CD4-positive, alpha-beta T cell (primary cell): ENCODE data around the gene PARD3B. TPM values are rescaled to one million over a fixed set of nuclear protein-coding genes. Genes with fewer than 3 reads are reported as not detected.

ENCODE experiments used
- ATAC-seq: fragments of 200-7000 bp; cut with Tn5 transposase; one replicate; pipeline ENCODE4 v1.10.0; 2022; ENCODE audit warnings: mild to moderate bottlenecking; ENCODE audit not compliant: poor library complexity
- CTCF ChIA-PET: fragments of 350-600 bp; sonication (Branson Sonifier 250); formaldehyde crosslinking; loops from one replicate; lab custom pipeline; 2021; ENCODE audit warnings: antibody characterized with exemption, inconsistent platforms; lab: Charles Lee
- POLR2A ChIA-PET: fragments of 350-600 bp; sonication (Branson Sonifier 250); formaldehyde crosslinking; loops from one replicate; lab custom pipeline; 2021; ENCODE audit warnings: antibody characterized with exemption, inconsistent platforms; lab: Charles Lee
- DNase-seq, 14 experiments: peaks; one replicate each; pipeline ENCODE4 v3.0.0-alpha.2; 2013 to 2020; ENCODE audit warnings: mixed read lengths in 2 of 14
- H3K27ac ChIP-seq, 2 donors: one replicate each; pipeline versions ENCODE4 v1.5.1 to v1.7.0; 2013; ENCODE audit warnings: low read length in 2 of 2, low read depth in 1 of 2, mild to moderate bottlenecking in 1 of 2
- H3K27me3 ChIP-seq, 2 experiments: 1 replicate in 1 of 2; 2 replicates in 1 of 2; pipeline versions ENCODE4 v1.6.1 to v1.7.0; 2013; ENCODE audit warnings: low read length in 2 of 2, control low read depth in 1 of 2, mild to moderate bottlenecking in 1 of 2, moderate library complexity in 1 of 2; ENCODE audit not compliant: insufficient read depth in 2 of 2, control insufficient read depth in 1 of 2
- H3K36me3 ChIP-seq: one replicate; pipeline ENCODE4 v1.6.1; 2013; ENCODE audit warnings: low read length, control low read depth; ENCODE audit not compliant: insufficient read depth
- H3K4me1 ChIP-seq: one replicate; pipeline ENCODE4 v1.6.1; 2013; ENCODE audit warnings: low read length, control low read depth; ENCODE audit not compliant: insufficient read depth
- H3K4me3 ChIP-seq: one replicate; pipeline ENCODE4 v1.5.1; 2013; ENCODE audit warnings: mild to moderate bottlenecking, low read length, moderate library complexity
- H3K9me3 ChIP-seq, 2 experiments: 1 replicate in 1 of 2; 2 replicates in 1 of 2; pipeline versions ENCODE4 v1.6.1 to v1.7.0; 2013; ENCODE audit warnings: low read length in 2 of 2, mild to moderate bottlenecking in 2 of 2, control low read depth in 1 of 2, moderate library complexity in 1 of 2; ENCODE audit not compliant: control insufficient read depth in 1 of 2, insufficient read depth in 1 of 2
- H3K27ac Mint-ChIP-seq: one replicate; pipeline ENCODE4 v1.8.0; 2020; ENCODE audit warnings: mixed read lengths
- H3K27me3 Mint-ChIP-seq: one replicate; pipeline ENCODE4 v1.8.0; 2021; ENCODE audit warnings: mixed read lengths
- H3K36me3 Mint-ChIP-seq: one replicate; pipeline ENCODE4 v1.8.0; 2021; ENCODE audit warnings: low read depth, mixed read lengths
- H3K4me1 Mint-ChIP-seq: one replicate; pipeline ENCODE4 v1.8.0; 2021; ENCODE audit warnings: low read depth, mixed read lengths
- H3K4me3 Mint-ChIP-seq: one replicate; pipeline ENCODE4 v1.8.0; 2020; ENCODE audit warnings: mild to moderate bottlenecking, mixed read lengths
- H3K9me3 Mint-ChIP-seq: one replicate; pipeline ENCODE4 v1.8.0; 2020; ENCODE audit warnings: mixed read lengths
- intact Hi-C, 2 experiments: fragments of 100-400 bp; cut with DNase I in 1 of 2; cut with micrococcal nuclease in 1 of 2; formaldehyde crosslinking; loops; one replicate each; pipeline versions ENCODE4 v1.15.1 to v1.9.0; 2023 to 2025; cut with DNase I, micrococcal nuclease
- total RNA-seq, 174 experiments: library from RNA in 2 of 174; stranded (reverse) in 2 of 174; gene quantifications; one replicate each; pipeline ENCODE4 v1.2.3 and lab custom pipeline; 2021 to 2026
- TF ChIP-seq, protein P1 (sequence below): fragments of 200-600 bp; IDR thresholded peaks from one replicate; pipeline ENCODE4 v1.8.0; 2022; ENCODE audit warnings: antibody characterized with exemption, mild to moderate bottlenecking

PARD3B gene
- total RNA-seq, 2 experiments from 2014 or later = 0.87 to 1.9 TPM

DNA sequence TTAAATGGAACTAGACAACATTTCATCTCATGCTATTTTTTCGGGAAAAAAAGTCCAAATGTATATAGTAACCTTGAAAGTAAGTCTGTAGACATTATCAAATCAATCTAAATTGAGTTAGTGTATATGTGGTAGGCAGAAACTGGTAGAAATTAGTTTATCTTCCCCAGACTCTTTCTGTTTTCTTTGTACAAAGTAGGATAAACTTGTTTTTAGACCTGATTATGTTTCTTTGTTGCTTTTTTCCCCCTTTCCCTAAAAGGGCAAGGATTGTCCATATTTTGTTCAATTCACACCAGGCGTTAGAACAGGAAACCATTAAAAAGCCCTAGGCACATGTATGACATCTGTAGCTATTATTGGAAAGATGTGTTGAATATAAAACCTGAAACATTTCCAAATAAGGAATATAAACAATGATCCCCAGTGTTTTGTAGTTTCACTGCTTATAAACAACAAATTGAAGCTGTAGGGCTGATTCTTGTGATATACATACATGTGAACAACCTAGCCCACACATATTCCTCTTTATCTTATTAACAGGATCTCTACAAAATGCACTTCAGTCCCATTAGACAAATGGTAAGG, 528.3 kb downstream of the PARD3B start:
- intact Hi-C loops = no loop called here
- Histone ChIP-seq H3K27me3 (no peaks in the 10 kb centered on the region), H3K27ac (no peak overlapping the region), H3K36me3 (no peaks in the 10 kb centered on the region), H3K4me1 (peaks cover 8% of the 10 kb centered on the region), H3K4me3 (no peak overlapping the region), H3K9me3 (peaks cover 0 to 3% of the 10 kb centered on the region in 2 experiments)
- no peak for ATAC-seq
- Mint-ChIP-seq H3K27ac (no peak overlapping the region), H3K9me3 (peaks cover 2% of the 10 kb centered on the region), H3K36me3 (no peaks in the 10 kb centered on the region), H3K4me3 (no peak overlapping the region), H3K27me3 (no peaks in the 10 kb centered on the region), H3K4me1 (peaks cover 47% of the 10 kb centered on the region)
- TF ChIP-seq, protein P1, sequence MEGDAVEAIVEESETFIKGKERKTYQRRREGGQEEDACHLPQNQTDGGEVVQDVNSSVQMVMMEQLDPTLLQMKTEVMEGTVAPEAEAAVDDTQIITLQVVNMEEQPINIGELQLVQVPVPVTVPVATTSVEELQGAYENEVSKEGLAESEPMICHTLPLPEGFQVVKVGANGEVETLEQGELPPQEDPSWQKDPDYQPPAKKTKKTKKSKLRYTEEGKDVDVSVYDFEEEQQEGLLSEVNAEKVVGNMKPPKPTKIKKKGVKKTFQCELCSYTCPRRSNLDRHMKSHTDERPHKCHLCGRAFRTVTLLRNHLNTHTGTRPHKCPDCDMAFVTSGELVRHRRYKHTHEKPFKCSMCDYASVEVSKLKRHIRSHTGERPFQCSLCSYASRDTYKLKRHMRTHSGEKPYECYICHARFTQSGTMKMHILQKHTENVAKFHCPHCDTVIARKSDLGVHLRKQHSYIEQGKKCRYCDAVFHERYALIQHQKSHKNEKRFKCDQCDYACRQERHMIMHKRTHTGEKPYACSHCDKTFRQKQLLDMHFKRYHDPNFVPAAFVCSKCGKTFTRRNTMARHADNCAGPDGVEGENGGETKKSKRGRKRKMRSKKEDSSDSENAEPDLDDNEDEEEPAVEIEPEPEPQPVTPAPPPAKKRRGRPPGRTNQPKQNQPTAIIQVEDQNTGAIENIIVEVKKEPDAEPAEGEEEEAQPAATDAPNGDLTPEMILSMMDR = no peak
- no peak for DNase-seq
- CTCF ChIA-PET = no interaction called here
- POLR2A ChIA-PET = interaction anchor here (1.0 kb wide), 1 partner anchor 103 kb away, joined by 3 read pairs; no protein-coding TSS in a partner anchor

DNA sequence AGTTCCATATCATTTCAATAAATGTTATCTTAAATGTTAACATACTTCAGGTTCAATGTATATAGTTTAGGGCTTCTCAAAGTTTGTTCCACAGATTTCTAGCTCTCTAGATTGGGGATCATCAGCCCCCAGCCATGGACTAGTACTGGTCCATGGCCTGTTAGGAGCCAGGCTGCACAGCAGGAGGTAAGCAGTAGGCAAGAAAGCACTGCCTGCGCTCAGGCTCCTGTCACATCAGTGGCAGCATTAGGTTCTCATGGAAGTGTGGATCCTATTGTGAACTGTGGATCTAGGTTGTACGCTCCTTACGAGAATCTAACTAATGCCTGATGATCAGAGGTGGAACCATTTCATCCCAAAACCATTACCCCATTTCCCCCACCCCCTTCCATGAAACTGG, 531.1 kb downstream of the PARD3B start:
- ChIA-PET CTCF (no interaction called here), POLR2A (interaction anchor here (1.3 to 1.8 kb wide), 2 partner anchors 106 to 109 kb away, joined by 5 to 6 read pairs; no protein-coding TSS in a partner anchor)
- Mint-ChIP-seq H3K4me1 (peaks cover 70% of the 10 kb centered on the region), H3K27me3 (no peaks in the 10 kb centered on the region), H3K36me3 (no peaks in the 10 kb centered on the region), H3K4me3 (peak overlapping the region; percentile 79), H3K27ac (peak overlapping the region; percentile 94), H3K9me3 (peaks cover 2% of the 10 kb centered on the region)
- no peak overlapping the region for H3K4me3 ChIP-seq
- DNase-seq = peak in 4 of 14 experiments; percentile 8 to 22 (median 16)
- H3K36me3 ChIP-seq = no peaks in the 10 kb centered on the region
- H3K27me3 ChIP-seq = no peaks in the 10 kb centered on the region
- TF ChIP-seq, protein P1 = no peak
- intact Hi-C loops = loop anchor here in 1 of 2 experiments (2.0 to 5.0 kb wide), 2 partner anchors 41 to 110 kb away; no protein-coding TSS in a partner anchor
- H3K27ac ChIP-seq = peak overlapping the region; percentile 57 to 61
- H3K4me1 ChIP-seq = peaks cover 12% of the 10 kb centered on the region
- no peak for ATAC-seq
- peaks cover 0 to 3% of the 10 kb centered on the region in 2 experiments for H3K9me3 ChIP-seq

DNA sequence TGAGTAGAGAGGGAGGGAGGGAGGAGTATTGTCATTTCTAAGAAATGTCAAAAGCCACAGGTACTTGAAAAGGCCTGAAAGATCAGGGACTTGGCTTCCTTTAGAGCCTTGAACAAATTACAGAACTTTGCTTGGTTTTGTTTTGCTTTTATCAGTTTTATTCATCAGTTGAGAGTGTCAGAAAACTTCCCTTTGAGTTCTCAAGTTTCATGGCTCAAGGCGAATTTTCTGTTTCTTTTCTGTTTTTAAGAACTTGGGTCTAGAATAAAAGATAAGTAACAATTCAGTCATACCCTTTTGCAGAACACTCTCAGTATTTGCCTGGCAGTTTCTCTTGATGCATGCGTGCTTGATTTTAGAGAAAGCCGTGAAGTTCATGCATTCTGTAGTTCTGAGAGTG, 531.9 kb downstream of the PARD3B start:
- H3K4me3 Mint-ChIP-seq = peak overlapping the region; percentile 79
- Histone ChIP-seq H3K27ac (peak overlapping the region; percentile 57 to 61), H3K4me1 (peaks cover 12% of the 10 kb centered on the region), H3K4me3 (peak overlapping the region; percentile 17), H3K9me3 (peaks cover 0 to 2% of the 10 kb centered on the region in 2 experiments), H3K27me3 (no peaks in the 10 kb centered on the region), H3K36me3 (no peaks in the 10 kb centered on the region)
- no peaks in the 10 kb centered on the region for H3K36me3 Mint-ChIP-seq
- H3K4me1 Mint-ChIP-seq = peaks cover 76% of the 10 kb centered on the region
- H3K27ac Mint-ChIP-seq = peak overlapping the region; percentile 94
- H3K9me3 Mint-ChIP-seq = peaks cover 2% of the 10 kb centered on the region
- DNase-seq (peak in 4 of 14 experiments; percentile 12 to 70 (median 60)), ATAC-seq (peak; percentile 79)
- TF ChIP-seq, protein P1 = no peak
- intact Hi-C loops = loop anchor here in 1 of 2 experiments (2.0 to 5.0 kb wide), 2 partner anchors 40 to 110 kb away; no protein-coding TSS in a partner anchor
- POLR2A ChIA-PET = no interaction called here
- H3K27me3 Mint-ChIP-seq = no peaks in the 10 kb centered on the region
- CTCF ChIA-PET = no interaction called here
